Loucy (cell line): ENCODE data around the gene MAP2.

Experiments
- H2AFZ ChIP-seq: fragments of 200-600 bp; sonication (generic); 2 replicates; pipeline ENCODE4 v1.6.0; 2016; ENCODE audit warnings: antibody characterized with exemption, mild to moderate bottlenecking, low read length, moderate library complexity
- H3F3A ChIP-seq: fragments of 200-600 bp; 2 replicates; pipeline ENCODE4 v1.6.0; 2016; ENCODE audit warnings: antibody characterized with exemption, low read depth, mild to moderate bottlenecking
- H3K27me3 ChIP-seq: fragments of 200-600 bp; sonication (generic); 2 replicates; pipeline ENCODE4 v1.6.1; 2014; ENCODE audit warnings: low read length, mild to moderate bottlenecking; ENCODE audit not compliant: insufficient read depth, poor library complexity, severe bottlenecking
- H3K36me3 ChIP-seq: fragments of 200-600 bp; sonication (generic); 2 replicates; pipeline ENCODE4 v1.6.1; 2016; ENCODE audit warnings: low read length; ENCODE audit not compliant: insufficient read depth
- H3K4me1 ChIP-seq: fragments of 200-600 bp; sonication (generic); 2 replicates; pipeline ENCODE4 v1.5.1; 2014; ENCODE audit warnings: low read length, mild to moderate bottlenecking; ENCODE audit not compliant: insufficient read depth, poor library complexity, severe bottlenecking
- H3K4me2 ChIP-seq: fragments of 200-600 bp; sonication (generic); 2 replicates; pipeline ENCODE4 v1.6.0; 2014; ENCODE audit warnings: antibody characterized with exemption, low read length, low read depth, mild to moderate bottlenecking; ENCODE audit not compliant: poor library complexity, severe bottlenecking
- H3K4me3 ChIP-seq: fragments of 200-600 bp; sonication (generic); 2 replicates; pipeline ENCODE4 v1.5.1; 2014; ENCODE audit warnings: low read length, mild to moderate bottlenecking, mixed read lengths; ENCODE audit not compliant: poor library complexity, severe bottlenecking
- H3K79me2 ChIP-seq: fragments of 200-600 bp; sonication (generic); 2 replicates; pipeline ENCODE4 v1.6.1; 2014; ENCODE audit warnings: low read length; ENCODE audit not compliant: insufficient read depth
- H3K9ac ChIP-seq: fragments of 200-600 bp; sonication (generic); 2 replicates; pipeline ENCODE4 v1.6.0; 2014; ENCODE audit warnings: mild to moderate bottlenecking, low read depth, low read length, moderate library complexity; ENCODE audit not compliant: poor library complexity, severe bottlenecking
- H3K9me2 ChIP-seq: fragments of 200-600 bp; sonication (generic); replicated peaks from 2 replicates; pipeline ENCODE4 v1.6.1; 2016; ENCODE audit warnings: low read depth, low read length, mixed read lengths
- H3K9me3 ChIP-seq: fragments of 200-600 bp; sonication (generic); 2 replicates; pipeline ENCODE4 v1.6.1; 2014; ENCODE audit warnings: mild to moderate bottlenecking, antibody characterized with exemption, low read length, low read depth; ENCODE audit not compliant: insufficient read depth
- H4K20me1 ChIP-seq: fragments of 200-600 bp; sonication (generic); 2 replicates; pipeline ENCODE4 v1.6.0; 2014; ENCODE audit warnings: antibody characterized with exemption, low read length, mild to moderate bottlenecking; ENCODE audit not compliant: insufficient read depth, poor library complexity, severe bottlenecking
- EZH2phosphoT487 ChIP-seq: fragments of 200-600 bp; IDR thresholded peaks from 2 replicates; pipeline ENCODE4 v1.6.1; 2018; ENCODE audit warnings: antibody characterized with exemption, mild to moderate bottlenecking, moderate library complexity, borderline replicate concordance
- TF ChIP-seq, protein P1 (sequence below): fragments of 200-600 bp; sonication (generic); conservative IDR thresholded peaks from 2 replicates; pipeline ENCODE4 v1.5.1; 2014; ENCODE audit warnings: mild to moderate bottlenecking, antibody characterized with exemption, low read length

The MAP2 gene

DNA sequence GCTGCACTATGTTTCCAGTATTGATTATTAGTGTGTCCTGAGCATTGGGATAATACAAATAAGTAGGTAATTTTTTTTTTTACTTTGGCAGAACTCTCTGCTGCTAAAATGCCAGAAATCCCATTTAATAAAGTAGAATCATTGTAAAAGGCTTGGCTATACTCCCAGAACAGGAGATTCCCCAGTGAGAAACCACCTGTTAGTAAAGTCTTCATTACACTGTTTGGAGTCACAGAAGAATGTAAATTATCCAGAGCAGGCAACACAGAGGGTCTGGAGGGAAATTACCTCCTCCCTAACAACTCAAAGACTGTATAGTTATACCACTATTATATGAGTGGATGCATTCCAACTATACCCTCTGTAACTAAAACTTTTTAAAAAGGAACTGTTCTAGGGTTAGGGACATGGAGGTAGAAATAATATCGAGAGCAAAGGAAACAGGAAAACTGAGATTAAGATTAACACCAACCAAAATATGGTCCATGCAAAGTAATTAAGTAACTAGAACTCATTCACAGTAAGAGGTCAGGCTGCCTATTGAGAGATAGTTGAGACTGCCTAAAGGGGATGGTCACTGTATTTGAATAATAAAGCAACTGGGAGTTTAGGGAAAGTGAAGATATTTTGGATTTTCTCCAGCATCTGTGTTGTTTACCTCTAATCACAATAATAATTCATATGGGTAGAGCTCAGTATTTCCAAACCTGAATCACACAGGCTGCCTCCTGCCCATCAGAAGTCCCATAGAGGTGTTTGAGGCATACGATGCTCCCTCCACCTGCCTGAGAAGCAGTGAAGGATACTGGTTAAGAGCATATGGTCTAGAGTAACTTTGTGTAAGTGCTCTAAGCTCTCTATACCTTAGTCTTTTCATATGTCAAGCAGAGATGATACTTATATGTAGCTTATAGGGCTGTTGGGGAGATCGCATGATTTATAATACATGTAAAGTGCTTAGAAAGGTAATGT, 34.4 kb downstream of the MAP2 start:
- no peaks in the 10 kb centered on the region for H3F3A ChIP-seq
- H3K4me2 ChIP-seq, result no peak overlapping the region
- H3K9ac ChIP-seq, result no peak overlapping the region
- no peak overlapping the region for H3K4me3 ChIP-seq
- no peaks in the 10 kb centered on the region for H3K36me3 ChIP-seq
- no peak overlapping the region for H2AFZ ChIP-seq
- H3K4me1 ChIP-seq, result no peaks in the 10 kb centered on the region
- H4K20me1 ChIP-seq, result no peaks in the 10 kb centered on the region
- H3K9me3 ChIP-seq, result no peaks in the 10 kb centered on the region
- TF ChIP-seq EZH2phosphoT487, result no peak
- TF ChIP-seq, protein P1, sequence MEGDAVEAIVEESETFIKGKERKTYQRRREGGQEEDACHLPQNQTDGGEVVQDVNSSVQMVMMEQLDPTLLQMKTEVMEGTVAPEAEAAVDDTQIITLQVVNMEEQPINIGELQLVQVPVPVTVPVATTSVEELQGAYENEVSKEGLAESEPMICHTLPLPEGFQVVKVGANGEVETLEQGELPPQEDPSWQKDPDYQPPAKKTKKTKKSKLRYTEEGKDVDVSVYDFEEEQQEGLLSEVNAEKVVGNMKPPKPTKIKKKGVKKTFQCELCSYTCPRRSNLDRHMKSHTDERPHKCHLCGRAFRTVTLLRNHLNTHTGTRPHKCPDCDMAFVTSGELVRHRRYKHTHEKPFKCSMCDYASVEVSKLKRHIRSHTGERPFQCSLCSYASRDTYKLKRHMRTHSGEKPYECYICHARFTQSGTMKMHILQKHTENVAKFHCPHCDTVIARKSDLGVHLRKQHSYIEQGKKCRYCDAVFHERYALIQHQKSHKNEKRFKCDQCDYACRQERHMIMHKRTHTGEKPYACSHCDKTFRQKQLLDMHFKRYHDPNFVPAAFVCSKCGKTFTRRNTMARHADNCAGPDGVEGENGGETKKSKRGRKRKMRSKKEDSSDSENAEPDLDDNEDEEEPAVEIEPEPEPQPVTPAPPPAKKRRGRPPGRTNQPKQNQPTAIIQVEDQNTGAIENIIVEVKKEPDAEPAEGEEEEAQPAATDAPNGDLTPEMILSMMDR, result no peak
- no peaks in the 10 kb centered on the region for H3K9me2 ChIP-seq
- H3K79me2 ChIP-seq, result no peaks in the 10 kb centered on the region
- H3K27me3 ChIP-seq, result no peaks in the 10 kb centered on the region

DNA sequence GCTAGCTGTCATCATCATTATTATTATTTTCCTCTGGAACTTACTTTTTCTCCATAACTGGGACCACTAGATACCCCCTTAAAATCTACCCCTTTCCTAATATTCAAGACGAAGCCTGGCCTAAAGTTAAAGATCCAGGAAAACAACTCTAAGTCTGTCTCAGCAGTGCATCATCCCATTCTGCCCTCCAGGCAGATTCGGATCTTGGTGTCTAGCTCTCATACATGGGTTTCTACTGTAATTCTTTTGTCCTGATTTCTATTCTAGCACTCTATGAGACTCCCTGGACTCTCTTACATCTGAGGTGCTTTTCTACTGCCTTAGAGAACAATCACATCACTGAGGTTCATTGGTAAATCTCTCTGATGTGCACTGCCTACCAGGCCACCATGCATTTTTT, 35.5 kb downstream of the MAP2 start:
- Histone ChIP-seq H3K36me3 (no peaks in the 10 kb centered on the region), H3K79me2 (no peaks in the 10 kb centered on the region), H3K4me1 (no peaks in the 10 kb centered on the region), H3K4me3 (no peak overlapping the region), H3K27me3 (no peaks in the 10 kb centered on the region), H2AFZ (no peak overlapping the region), H4K20me1 (no peaks in the 10 kb centered on the region), H3K9ac (no peak overlapping the region), H3K4me2 (no peak overlapping the region), H3K9me3 (no peaks in the 10 kb centered on the region), H3F3A (no peaks in the 10 kb centered on the region), H3K9me2 (no peaks in the 10 kb centered on the region)
- no peak for TF ChIP-seq EZH2phosphoT487
- TF ChIP-seq, protein P1, result no peak

DNA sequence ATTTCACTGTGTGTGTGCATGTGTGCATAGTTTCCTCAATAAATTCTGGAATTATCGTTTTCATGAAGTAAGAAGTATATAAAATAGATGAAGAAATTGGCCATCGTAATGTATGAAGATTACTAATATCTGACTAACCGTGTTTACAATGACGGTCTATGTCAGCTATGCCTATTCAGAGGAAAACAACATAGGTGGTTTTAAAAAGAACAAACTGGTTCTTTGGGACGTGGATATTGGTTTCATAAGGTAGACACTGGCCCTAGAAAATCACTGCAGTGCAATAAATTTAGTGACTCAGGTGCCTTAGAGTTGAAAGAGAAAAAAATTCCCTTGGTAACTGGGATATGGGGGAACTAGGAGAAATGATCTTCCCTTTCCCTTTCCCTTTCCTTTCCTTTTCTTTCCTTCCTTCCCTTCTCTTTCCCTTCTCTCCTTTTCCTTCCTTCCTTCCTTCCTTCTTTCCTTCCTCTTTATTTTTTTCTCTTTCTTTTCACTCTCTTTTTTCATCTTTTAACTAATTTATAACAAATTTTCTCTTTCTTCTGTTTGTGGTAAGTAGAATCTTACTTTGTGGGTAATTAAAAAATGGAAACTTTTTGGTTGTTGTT, 36.4 kb downstream of the MAP2 start:
- Histone ChIP-seq H2AFZ (no peak overlapping the region), H3F3A (no peaks in the 10 kb centered on the region), H3K27me3 (no peaks in the 10 kb centered on the region), H3K4me1 (no peaks in the 10 kb centered on the region), H3K9ac (no peak overlapping the region), H3K36me3 (no peaks in the 10 kb centered on the region), H4K20me1 (no peaks in the 10 kb centered on the region), H3K9me3 (no peaks in the 10 kb centered on the region), H3K4me3 (no peak overlapping the region), H3K4me2 (no peak overlapping the region), H3K9me2 (no peaks in the 10 kb centered on the region), H3K79me2 (no peaks in the 10 kb centered on the region)
- TF ChIP-seq EZH2phosphoT487, result no peak
- TF ChIP-seq, protein P1, result no peak
